Spleen (tissue), 7 donors: ENCODE measurements around the gene GPC2.

Source experiments
- POLR2A ChIP-seq, 3 donors: fragments of 450-650 bp; IDR thresholded peaks; one replicate each; pipeline ENCODE4 v1.5.1; 2017; ENCODE audit warnings: antibody characterized with exemption in 3 of 3, mild to moderate bottlenecking in 1 of 3
- POLR2AphosphoS5 ChIP-seq, 3 donors: sonication (generic); formaldehyde crosslinking; IDR thresholded peaks; one replicate each; pipeline ENCODE4 v1.5.1; 2017; ENCODE audit warnings: antibody characterized with exemption in 3 of 3
- TF ChIP-seq, protein P1 (sequence below), 11 experiments: fragments of 200-600 bp in 7 of 11; fragments of 450-650 bp in 4 of 11; sonication (generic) in 4 of 11; IDR thresholded peaks in 8 of 11; conservative IDR thresholded peaks in 3 of 11; 1 replicate in 7 of 11; 2 replicates in 4 of 11; pipeline versions ENCODE4 v1.4.0 to v1.8.0; 2016 to 2021; ENCODE audit warnings: antibody characterized with exemption in 11 of 11, inconsistent platforms in 4 of 11, mild to moderate bottlenecking in 1 of 11
- donor health status: DM: no; HTN: no; CAD: no; lungs with moderate emphysema.
- donor health status: DM: no; HTN: no; CAD: no.
- donor health status: DM: no; HTN: no; CAD: no.

DNA sequence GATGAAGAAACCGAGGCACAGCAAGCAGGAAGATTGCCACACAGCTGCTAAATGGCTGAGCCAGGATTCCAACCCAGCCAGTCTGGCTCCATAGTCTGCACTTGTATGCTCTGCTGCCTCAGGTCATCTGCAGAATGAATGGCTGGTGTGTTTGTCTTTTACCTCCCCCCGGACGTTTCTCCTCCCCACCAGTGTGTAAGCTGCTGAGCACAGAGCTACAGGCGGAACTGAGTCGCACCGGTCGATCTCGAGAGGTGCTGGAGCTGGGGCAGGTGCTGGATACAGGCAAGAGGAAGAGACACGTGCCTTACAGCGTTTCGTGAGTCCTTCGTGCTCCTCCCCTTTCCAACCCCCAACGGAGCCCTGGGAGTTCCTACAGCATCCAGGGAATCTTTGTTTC is 55.1 kb downstream of the GPC2 start:
- TF ChIP-seq, protein P1, sequence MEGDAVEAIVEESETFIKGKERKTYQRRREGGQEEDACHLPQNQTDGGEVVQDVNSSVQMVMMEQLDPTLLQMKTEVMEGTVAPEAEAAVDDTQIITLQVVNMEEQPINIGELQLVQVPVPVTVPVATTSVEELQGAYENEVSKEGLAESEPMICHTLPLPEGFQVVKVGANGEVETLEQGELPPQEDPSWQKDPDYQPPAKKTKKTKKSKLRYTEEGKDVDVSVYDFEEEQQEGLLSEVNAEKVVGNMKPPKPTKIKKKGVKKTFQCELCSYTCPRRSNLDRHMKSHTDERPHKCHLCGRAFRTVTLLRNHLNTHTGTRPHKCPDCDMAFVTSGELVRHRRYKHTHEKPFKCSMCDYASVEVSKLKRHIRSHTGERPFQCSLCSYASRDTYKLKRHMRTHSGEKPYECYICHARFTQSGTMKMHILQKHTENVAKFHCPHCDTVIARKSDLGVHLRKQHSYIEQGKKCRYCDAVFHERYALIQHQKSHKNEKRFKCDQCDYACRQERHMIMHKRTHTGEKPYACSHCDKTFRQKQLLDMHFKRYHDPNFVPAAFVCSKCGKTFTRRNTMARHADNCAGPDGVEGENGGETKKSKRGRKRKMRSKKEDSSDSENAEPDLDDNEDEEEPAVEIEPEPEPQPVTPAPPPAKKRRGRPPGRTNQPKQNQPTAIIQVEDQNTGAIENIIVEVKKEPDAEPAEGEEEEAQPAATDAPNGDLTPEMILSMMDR (IDR thresholded peaks at IDR 0.05 in 8 of 11, conservative IDR thresholded peaks at IDR 0.05 in 3 of 11): no peak
- TF ChIP-seq POLR2AphosphoS5 (IDR thresholded peaks at IDR 0.05) (no peak), POLR2A (IDR thresholded peaks at IDR 0.05) (no peak)
